Osteoblast (primary cell): Measurements from ENCODE around the gene FLVCR2. TPM values are rescaled to one million over a fixed set of nuclear protein-coding genes. Genes with fewer than 3 reads are reported as not detected.

Experiments
- DNase-seq: peaks from one replicate; pipeline ENCODE4 v3.0.0; 2011; ENCODE audit warnings: low spot score, mixed read lengths; ENCODE audit not compliant: insufficient read length; ENCODE audit errors: missing footprints
- H2AFZ ChIP-seq: 2 replicates; pipeline ENCODE4 v1.6.0; 2011; ENCODE audit warnings: mild to moderate bottlenecking, low read length
- H3K27ac ChIP-seq: 2 replicates; pipeline ENCODE4 v1.5.1; 2011; ENCODE audit warnings: mild to moderate bottlenecking, low read depth, low read length, moderate library complexity
- H3K27me3 ChIP-seq: 2 replicates; pipeline ENCODE4 v1.6.0; 2012; ENCODE audit warnings: mild to moderate bottlenecking, control low read depth, inconsistent platforms, low read length, moderate library complexity; ENCODE audit not compliant: insufficient read depth
- H3K36me3 ChIP-seq: 2 replicates; pipeline ENCODE4 v1.5.1; 2011; ENCODE audit warnings: mild to moderate bottlenecking, low read length, control low read depth, moderate library complexity; ENCODE audit not compliant: insufficient read depth
- H3K4me1 ChIP-seq: 2 replicates; pipeline ENCODE4 v1.5.1; 2011; ENCODE audit warnings: mild to moderate bottlenecking, low read length, control low read depth, moderate library complexity; ENCODE audit not compliant: insufficient read depth
- H3K4me2 ChIP-seq: 2 replicates; pipeline ENCODE4 v1.6.0; 2011; ENCODE audit warnings: mild to moderate bottlenecking, low read length; ENCODE audit not compliant: insufficient read depth
- H3K4me3 ChIP-seq: fragments of 200-600 bp; sonication (generic); 3 replicates; pipeline ENCODE4 v1.5.1; 2012; ENCODE audit warnings: mild to moderate bottlenecking, low read length, inconsistent platforms; ENCODE audit not compliant: insufficient read depth
- H3K79me2 ChIP-seq: 2 replicates; pipeline ENCODE4 v1.6.0; 2012; ENCODE audit warnings: mild to moderate bottlenecking, low read length, control low read depth, inconsistent platforms; ENCODE audit not compliant: insufficient read depth
- H3K9me3 ChIP-seq: 2 replicates; pipeline ENCODE4 v1.5.1; 2011; ENCODE audit warnings: low read depth, low read length, control low read depth
- H4K20me1 ChIP-seq: 2 replicates; pipeline ENCODE4 v1.6.0; 2012; ENCODE audit warnings: mild to moderate bottlenecking, low read length, control low read depth; ENCODE audit not compliant: insufficient read depth
- total RNA-seq: library from RNA; depleted of rRNA; stranded (reverse); fragments of >200 nt; gene quantifications from 2 replicates; pipeline ENCODE4 v1.2.3, GENCODE V29; 2012
- TF ChIP-seq, protein P1 (sequence below): IDR thresholded peaks from 2 replicates; pipeline ENCODE4 v1.5.1; 2011; ENCODE audit warnings: mild to moderate bottlenecking, low read depth, low read length, moderate library complexity; ENCODE audit errors: extremely low read depth

FLVCR2 gene
- total RNA-seq, 1 donor: 1.8 TPM

DNA sequence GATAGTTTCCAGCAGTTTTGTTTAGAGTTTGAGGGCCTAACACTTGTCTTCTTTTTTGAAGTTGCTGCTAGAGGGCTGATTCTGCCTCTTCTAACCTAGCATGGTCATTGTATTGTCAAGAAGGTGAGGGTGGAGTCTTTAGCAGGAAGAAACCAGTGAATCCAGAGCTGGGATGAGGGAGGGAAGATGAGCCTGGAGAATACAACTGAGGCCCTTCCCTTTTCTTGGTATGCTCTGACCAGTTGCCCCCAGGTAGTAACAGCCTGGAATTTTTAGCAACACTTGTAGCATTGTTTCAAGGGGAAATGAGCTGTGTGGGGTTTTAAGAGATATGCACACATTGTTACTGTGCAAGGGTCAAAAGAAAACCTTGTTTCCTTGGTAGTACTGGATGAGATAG is 9.0 kb downstream of the FLVCR2 start:
- no peak overlapping the region for H3K4me2 ChIP-seq
- H3K27ac ChIP-seq: no peak overlapping the region
- DNase-seq: no peak
- H3K79me2 ChIP-seq: no peaks in the 10 kb centered on the region
- peaks cover 1% of the 10 kb centered on the region for H3K9me3 ChIP-seq
- H3K4me3 ChIP-seq: no peak overlapping the region
- no peak overlapping the region for H2AFZ ChIP-seq
- H3K4me1 ChIP-seq: no peaks in the 10 kb centered on the region
- no peaks in the 10 kb centered on the region for H4K20me1 ChIP-seq
- TF ChIP-seq, protein P1, sequence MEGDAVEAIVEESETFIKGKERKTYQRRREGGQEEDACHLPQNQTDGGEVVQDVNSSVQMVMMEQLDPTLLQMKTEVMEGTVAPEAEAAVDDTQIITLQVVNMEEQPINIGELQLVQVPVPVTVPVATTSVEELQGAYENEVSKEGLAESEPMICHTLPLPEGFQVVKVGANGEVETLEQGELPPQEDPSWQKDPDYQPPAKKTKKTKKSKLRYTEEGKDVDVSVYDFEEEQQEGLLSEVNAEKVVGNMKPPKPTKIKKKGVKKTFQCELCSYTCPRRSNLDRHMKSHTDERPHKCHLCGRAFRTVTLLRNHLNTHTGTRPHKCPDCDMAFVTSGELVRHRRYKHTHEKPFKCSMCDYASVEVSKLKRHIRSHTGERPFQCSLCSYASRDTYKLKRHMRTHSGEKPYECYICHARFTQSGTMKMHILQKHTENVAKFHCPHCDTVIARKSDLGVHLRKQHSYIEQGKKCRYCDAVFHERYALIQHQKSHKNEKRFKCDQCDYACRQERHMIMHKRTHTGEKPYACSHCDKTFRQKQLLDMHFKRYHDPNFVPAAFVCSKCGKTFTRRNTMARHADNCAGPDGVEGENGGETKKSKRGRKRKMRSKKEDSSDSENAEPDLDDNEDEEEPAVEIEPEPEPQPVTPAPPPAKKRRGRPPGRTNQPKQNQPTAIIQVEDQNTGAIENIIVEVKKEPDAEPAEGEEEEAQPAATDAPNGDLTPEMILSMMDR: no peak
- no peaks in the 10 kb centered on the region for H3K27me3 ChIP-seq
- no peaks in the 10 kb centered on the region for H3K36me3 ChIP-seq

DNA sequence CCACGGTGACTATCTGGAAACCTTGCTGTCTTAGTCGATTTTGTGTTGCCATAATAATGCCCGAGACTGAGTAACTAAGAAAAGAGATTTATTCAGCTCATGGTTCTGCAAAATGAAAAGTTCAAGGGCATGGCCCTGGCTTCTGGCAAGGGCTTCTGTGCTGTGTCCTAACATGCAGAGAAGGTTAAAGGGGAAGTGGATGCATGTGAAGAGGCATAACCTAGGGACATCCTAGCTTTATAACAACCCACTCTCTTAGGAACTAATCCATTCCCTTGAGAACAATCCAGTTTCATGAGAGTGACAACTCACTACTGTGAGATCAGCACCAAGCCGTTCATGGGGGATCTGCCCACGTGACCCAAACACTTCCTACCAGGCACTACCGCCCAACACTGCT is 11.5 kb downstream of the FLVCR2 start:
- Histone ChIP-seq H3K4me2 (no peak overlapping the region), H2AFZ (no peak overlapping the region), H3K79me2 (no peaks in the 10 kb centered on the region), H4K20me1 (no peaks in the 10 kb centered on the region), H3K4me1 (no peaks in the 10 kb centered on the region), H3K27ac (no peak overlapping the region), H3K27me3 (no peaks in the 10 kb centered on the region), H3K4me3 (no peak overlapping the region), H3K36me3 (no peaks in the 10 kb centered on the region), H3K9me3 (peaks cover 1% of the 10 kb centered on the region)
- no peak for DNase-seq
- TF ChIP-seq, protein P1: no peak

DNA sequence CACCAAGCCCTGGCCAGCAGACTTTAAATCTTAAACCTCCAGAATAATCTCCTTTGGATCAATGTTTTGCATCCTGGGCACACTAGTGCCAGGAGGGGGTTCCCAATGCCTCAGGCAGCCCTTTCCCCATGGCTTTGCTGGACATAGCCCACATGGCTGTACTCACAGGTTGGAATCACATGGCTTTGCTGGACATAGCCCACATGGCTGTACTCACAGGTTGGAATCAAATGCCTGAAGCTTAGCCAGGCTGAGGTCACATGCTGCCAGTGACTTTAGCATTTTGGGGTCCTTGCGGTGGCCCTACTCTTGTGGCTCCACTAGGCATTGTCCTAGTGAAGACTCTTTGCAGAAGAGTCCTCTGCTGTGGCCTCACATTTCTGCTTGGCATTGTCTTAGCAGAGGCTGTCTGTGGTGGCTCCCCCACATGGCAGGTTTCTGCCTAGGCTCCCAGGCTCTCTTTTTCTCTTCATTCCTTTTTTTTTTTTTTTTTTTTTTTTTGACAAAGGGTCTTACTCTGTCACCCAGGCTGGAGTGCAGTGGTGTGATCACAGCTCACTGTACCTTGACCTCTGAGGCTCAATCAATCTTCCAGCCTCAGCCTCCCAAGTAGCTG is 13.0 kb downstream of the FLVCR2 start:
- Histone ChIP-seq H3K9me3 (peaks cover 1% of the 10 kb centered on the region), H3K4me1 (no peaks in the 10 kb centered on the region), H3K4me3 (no peak overlapping the region), H3K27ac (no peak overlapping the region), H3K4me2 (no peak overlapping the region), H3K27me3 (no peaks in the 10 kb centered on the region), H2AFZ (no peak overlapping the region), H3K79me2 (no peaks in the 10 kb centered on the region), H3K36me3 (no peaks in the 10 kb centered on the region), H4K20me1 (no peaks in the 10 kb centered on the region)
- TF ChIP-seq, protein P1: no peak
- no peak for DNase-seq

DNA sequence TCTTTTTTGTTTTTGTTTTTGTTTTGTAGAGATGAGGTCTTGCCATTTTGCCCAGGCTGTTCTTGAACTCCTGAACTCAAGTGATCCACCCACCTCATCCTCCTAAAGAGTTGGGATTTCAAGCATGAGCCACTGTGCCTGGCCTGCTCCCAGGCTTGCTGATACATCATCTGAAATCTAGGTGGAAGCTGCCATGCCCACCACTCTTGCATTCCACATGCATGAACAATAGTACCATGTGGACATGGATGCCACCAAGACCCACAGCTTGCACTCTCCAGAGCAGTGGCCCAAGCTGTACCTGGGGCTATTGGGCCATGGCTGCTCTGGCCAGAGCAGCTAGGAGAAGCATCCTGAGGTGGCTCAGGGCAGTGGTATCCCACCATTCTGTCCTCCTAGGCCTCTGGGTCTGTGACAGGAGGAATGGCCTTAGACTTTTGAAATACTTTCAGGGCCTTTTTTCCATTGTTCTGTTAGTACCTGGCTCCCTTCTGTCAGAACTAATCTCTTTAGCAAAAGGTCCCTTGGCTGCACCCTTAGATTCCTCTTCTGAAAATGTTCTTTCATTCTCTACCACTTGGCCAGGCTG is 13.7 kb downstream of the FLVCR2 start:
- Histone ChIP-seq H3K4me3 (no peak overlapping the region), H3K79me2 (no peaks in the 10 kb centered on the region), H3K27me3 (no peaks in the 10 kb centered on the region), H3K4me1 (no peaks in the 10 kb centered on the region), H2AFZ (no peak overlapping the region), H3K36me3 (no peaks in the 10 kb centered on the region), H3K9me3 (peaks cover 1% of the 10 kb centered on the region), H4K20me1 (no peaks in the 10 kb centered on the region), H3K4me2 (no peak overlapping the region), H3K27ac (no peak overlapping the region)
- TF ChIP-seq, protein P1: no peak
- DNase-seq: no peak
